CD14-positive monocyte (primary cell): Measurements from ENCODE around the gene USP28. TPM values are rescaled to one million over a fixed set of nuclear protein-coding genes. Genes with fewer than 3 reads are reported as not detected.

Experiments
- DNase-seq, 3 donors: peaks; one replicate each; pipeline ENCODE4 v3.0.0-alpha.2; 2011 to 2022
- H2AFZ ChIP-seq: 2 replicates; pipeline ENCODE4 v1.6.0; 2012; ENCODE audit warnings: mild to moderate bottlenecking, low read depth, low read length, inconsistent platforms; ENCODE audit not compliant: insufficient read depth, poor library complexity, severe bottlenecking
- H3K27ac ChIP-seq, 2 donors: 1 replicate in 1 of 2; 2 replicates in 1 of 2; pipeline ENCODE4 v1.5.1; 2012 to 2013; ENCODE audit warnings: low read length in 2 of 2, control low read depth in 1 of 2, inconsistent platforms in 1 of 2, low read depth in 1 of 2, mild to moderate bottlenecking in 1 of 2
- H3K27me3 ChIP-seq, 2 donors: one replicate each; pipeline versions ENCODE4 v1.6.0 to v1.6.1; 2011 to 2013; ENCODE audit warnings: low read length in 2 of 2; ENCODE audit not compliant: control insufficient read depth in 2 of 2, insufficient read depth in 2 of 2
- H3K36me3 ChIP-seq, 2 donors: replicated peaks in 1 of 2; 1 replicate in 1 of 2; 2 replicates in 1 of 2; pipeline versions ENCODE4 v1.5.1 to v1.6.1; 2012 to 2013; ENCODE audit warnings: low read length in 2 of 2, control low read depth in 1 of 2, inconsistent platforms in 1 of 2, mild to moderate bottlenecking in 1 of 2; ENCODE audit not compliant: insufficient read depth in 2 of 2, control insufficient read depth in 1 of 2
- H3K4me1 ChIP-seq, 2 donors: 1 replicate in 1 of 2; 2 replicates in 1 of 2; pipeline versions ENCODE4 v1.5.1 to v1.6.1; 2012 to 2013; ENCODE audit warnings: low read length in 2 of 2, control low read depth in 1 of 2, inconsistent platforms in 1 of 2, mild to moderate bottlenecking in 1 of 2, moderate library complexity in 1 of 2; ENCODE audit not compliant: insufficient read depth in 2 of 2, control insufficient read depth in 1 of 2
- H3K4me2 ChIP-seq: replicated peaks from 2 replicates; pipeline ENCODE3; 2012; ENCODE audit warnings: low read length, moderate library complexity, mild to moderate bottlenecking; ENCODE audit not compliant: poor library complexity, severe bottlenecking; ENCODE audit errors: extremely low read depth
- H3K4me3 ChIP-seq, 3 experiments: fragments of 200-600 bp in 1 of 3; sonication (generic) in 1 of 3; replicated peaks in 1 of 3; 1 replicate in 2 of 3; 2 replicates in 1 of 3; pipeline ENCODE4 v1.5.1; 2011 to 2013; ENCODE audit warnings: low read length in 3 of 3, mild to moderate bottlenecking in 3 of 3, control low read depth in 2 of 3, low read depth in 2 of 3, inconsistent platforms in 1 of 3, moderate library complexity in 1 of 3
- H3K79me2 ChIP-seq: 2 replicates; pipeline ENCODE4 v1.6.0; 2012; ENCODE audit warnings: mild to moderate bottlenecking, control low read depth, inconsistent platforms, low read length, moderate library complexity; ENCODE audit not compliant: insufficient read depth
- H3K9ac ChIP-seq: 2 replicates; pipeline ENCODE4 v1.6.0; 2017; ENCODE audit warnings: low read length, mild to moderate bottlenecking; ENCODE audit not compliant: insufficient read depth, poor library complexity, severe bottlenecking
- H3K9me3 ChIP-seq, 2 donors: replicated peaks in 1 of 2; 1 replicate in 1 of 2; 2 replicates in 1 of 2; pipeline versions ENCODE4 v1.5.1 to v1.6.1; 2012 to 2013; ENCODE audit warnings: low read length in 2 of 2, control low read depth in 1 of 2; ENCODE audit not compliant: control insufficient read depth in 1 of 2, insufficient read depth in 1 of 2
- H4K20me1 ChIP-seq: 2 replicates; pipeline ENCODE4 v1.6.0; 2012; ENCODE audit warnings: mild to moderate bottlenecking, low read length, control low read depth, moderate library complexity; ENCODE audit not compliant: insufficient read depth
- H3K27ac Mint-ChIP-seq, 7 donors: one replicate each; pipeline ENCODE4 v1.8.0; 2020; ENCODE audit warnings: mild to moderate bottlenecking in 7 of 7, mixed read lengths in 7 of 7, moderate library complexity in 6 of 7, inconsistent platforms in 2 of 7
- H3K27me3 Mint-ChIP-seq, 3 donors: one replicate each; pipeline ENCODE4 v1.8.0; 2021 to 2022; ENCODE audit warnings: low read depth in 3 of 3, mild to moderate bottlenecking in 3 of 3, mixed read lengths in 3 of 3, moderate library complexity in 3 of 3, inconsistent platforms in 1 of 3
- H3K36me3 Mint-ChIP-seq, 2 donors: one replicate each; pipeline ENCODE4 v1.8.0; 2020; ENCODE audit warnings: mixed read lengths in 2 of 2, inconsistent platforms in 1 of 2, mild to moderate bottlenecking in 1 of 2
- H3K4me1 Mint-ChIP-seq: one replicate; pipeline ENCODE4 v1.8.0; 2020; ENCODE audit warnings: mild to moderate bottlenecking, mixed read lengths
- H3K4me3 Mint-ChIP-seq, 2 donors: one replicate each; pipeline ENCODE4 v1.8.0; 2020; ENCODE audit warnings: mild to moderate bottlenecking in 2 of 2, mixed read lengths in 2 of 2, moderate library complexity in 1 of 2
- H3K9me3 Mint-ChIP-seq, 7 donors: one replicate each; pipeline ENCODE4 v1.8.0; 2020 to 2022; ENCODE audit warnings: mixed read lengths in 7 of 7, mild to moderate bottlenecking in 6 of 7, moderate library complexity in 6 of 7, inconsistent platforms in 2 of 7
- CTCF ChIP-seq: fragments of 200-600 bp; IDR thresholded peaks from one replicate; pipeline ENCODE4 v1.8.0; 2022; ENCODE audit warnings: antibody characterized with exemption, mild to moderate bottlenecking
- WGBS: methylation state at CpG from one replicate; pipeline ENCODE4 v1.1.5; 2013; ENCODE audit warnings: missing lambda C conversion rate; ENCODE audit not compliant: insufficient coverage; 5-methylcytosine and 5-hydroxymethylcytosine counted together
- intact Hi-C, 2 donors: fragments of 100-400 bp; cut with micrococcal nuclease; formaldehyde crosslinking; loops; one replicate each; pipeline versions ENCODE4 v1.15.0 to v1.15.1; 2023
- polyA plus RNA-seq, 3 donors: library from polyadenylated mRNA; depleted of rRNA in 1 of 3; unstranded in 2 of 3; stranded (reverse) in 1 of 3; fragments of 300-500 nt in 2 of 3; fragments of >200 nt in 1 of 3; fragmentation: Illumina TruSeq in 2 of 3; gene quantifications; 1 replicate in 2 of 3; 2 replicates in 1 of 3; pipeline ENCODE4 v1.2.3, GENCODE V29; 2012 to 2021

The USP28 gene
- polyA plus RNA-seq, 3 donors: 13.4 to 21.9 (median 17.7) TPM

GRCh38 chr11:113877670-113878055, 2.3 kb upstream of the USP28 start:
- H3K4me3 Mint-ChIP-seq: no peak overlapping the region
- no peak overlapping the region for H3K4me3 ChIP-seq
- H4K20me1 ChIP-seq: no peaks in the 10 kb centered on the region
- H3K27me3 Mint-ChIP-seq: peaks cover 0 to 4% (median 0%) of the 10 kb centered on the region in 3 donors
- H3K9me3 ChIP-seq: no peaks in the 10 kb centered on the region
- intact Hi-C loops: loop anchor here (10.0 kb wide), 3 partner anchors 103 to 563 kb away; partner anchors contain the start of genes C11orf71 (in 1 of the 2), CLDN25 (in 1 of the 2), RBM7 (in 1 of the 2) and TTC12 (in 1 of the 2)
- H3K27ac Mint-ChIP-seq: peak overlapping the region in 1 of 7 donors; percentile 65
- H3K4me1 Mint-ChIP-seq: peaks cover 30% of the 10 kb centered on the region
- H3K36me3 Mint-ChIP-seq: peaks cover 2 to 3% of the 10 kb centered on the region in 2 donors
- DNase-seq: peak; percentile 15 to 20 (median 16)
- TF ChIP-seq CTCF: no peak
- H3K27ac ChIP-seq: no peak overlapping the region
- no peak overlapping the region for H3K4me2 ChIP-seq
- no CpG with 5 or more reads among the region's 5 CpGs for WGBS
- H3K9me3 Mint-ChIP-seq: peaks cover 6 to 19% (median 13%) of the 10 kb centered on the region in 7 donors
- H3K36me3 ChIP-seq: no peaks in the 10 kb centered on the region
- peaks cover 14 to 31% of the 10 kb centered on the region in 2 donors for H3K4me1 ChIP-seq
- no peak overlapping the region for H2AFZ ChIP-seq
- H3K9ac ChIP-seq: no peak overlapping the region
- H3K27me3 ChIP-seq: no peaks in the 10 kb centered on the region
- no peaks in the 10 kb centered on the region for H3K79me2 ChIP-seq

GRCh38 chr11:113876798-113877669, 1.7 kb upstream of the USP28 start:
- TF ChIP-seq CTCF: no peak
- Histone ChIP-seq H3K79me2 (no peaks in the 10 kb centered on the region), H4K20me1 (no peaks in the 10 kb centered on the region), H3K4me1 (peaks cover 14 to 31% of the 10 kb centered on the region in 2 donors), H3K9me3 (no peaks in the 10 kb centered on the region), H2AFZ (peak overlapping the region; percentile 11), H3K4me3 (no peak overlapping the region), H3K4me2 (no peak overlapping the region), H3K27ac (no peak overlapping the region), H3K27me3 (no peaks in the 10 kb centered on the region), H3K9ac (no peak overlapping the region), H3K36me3 (no peaks in the 10 kb centered on the region)
- WGBS: 100% methylated on average over 6 of the region's 8 CpGs
- Mint-ChIP-seq H3K4me1 (peaks cover 30% of the 10 kb centered on the region), H3K27ac (peak overlapping the region in 2 of 7 donors; percentile 65 to 98), H3K9me3 (peaks cover 6 to 19% (median 13%) of the 10 kb centered on the region in 7 donors), H3K36me3 (peaks cover 3 to 4% of the 10 kb centered on the region in 2 donors), H3K27me3 (peaks cover 0 to 4% (median under 1%) of the 10 kb centered on the region in 3 donors), H3K4me3 (no peak overlapping the region)
- intact Hi-C loops: loop anchor here (10.0 kb wide), 3 partner anchors 102 to 562 kb away; partner anchors contain the start of genes C11orf71 (in 1 of the 2), CLDN25 (in 1 of the 2), RBM7 (in 1 of the 2) and TTC12 (in 1 of the 2)
- DNase-seq: no peak
